ENCODE results near the gene PPIL3. TPM values are rescaled to one million over a fixed set of nuclear protein-coding genes. Genes with fewer than 3 reads are reported as not detected.

Gene PPIL3
- total RNA-seq, 1 donor from 2014 or later: 36.3 TPM

DNA sequence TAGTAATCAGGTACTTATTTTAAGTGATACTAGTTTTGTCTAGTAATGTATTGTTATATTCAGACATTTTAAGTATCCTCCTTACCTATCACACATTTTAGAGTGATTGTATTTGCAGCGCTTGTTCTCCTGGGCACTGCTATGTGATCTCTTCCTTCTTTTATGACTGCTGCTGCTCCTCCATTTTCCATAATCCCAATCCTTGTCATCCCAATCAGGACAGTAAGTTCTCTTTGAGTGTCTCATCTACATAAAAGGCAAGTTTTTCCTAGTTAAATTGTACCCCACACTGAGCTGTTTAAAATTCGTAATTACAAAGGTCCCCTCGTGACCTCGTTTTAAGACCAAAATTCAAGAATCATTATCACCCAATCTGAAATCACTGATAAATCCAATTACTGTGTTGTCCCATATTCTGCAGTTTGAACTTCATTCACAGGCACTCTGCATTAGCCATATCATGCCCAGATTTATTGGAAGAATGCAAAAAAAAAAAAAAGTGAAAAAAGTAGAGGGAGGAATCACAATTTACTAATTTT lies 27.2 kb downstream of the PPIL3 start:
- DNase-seq (ENCODE audit: low read depth): no peak

DNA sequence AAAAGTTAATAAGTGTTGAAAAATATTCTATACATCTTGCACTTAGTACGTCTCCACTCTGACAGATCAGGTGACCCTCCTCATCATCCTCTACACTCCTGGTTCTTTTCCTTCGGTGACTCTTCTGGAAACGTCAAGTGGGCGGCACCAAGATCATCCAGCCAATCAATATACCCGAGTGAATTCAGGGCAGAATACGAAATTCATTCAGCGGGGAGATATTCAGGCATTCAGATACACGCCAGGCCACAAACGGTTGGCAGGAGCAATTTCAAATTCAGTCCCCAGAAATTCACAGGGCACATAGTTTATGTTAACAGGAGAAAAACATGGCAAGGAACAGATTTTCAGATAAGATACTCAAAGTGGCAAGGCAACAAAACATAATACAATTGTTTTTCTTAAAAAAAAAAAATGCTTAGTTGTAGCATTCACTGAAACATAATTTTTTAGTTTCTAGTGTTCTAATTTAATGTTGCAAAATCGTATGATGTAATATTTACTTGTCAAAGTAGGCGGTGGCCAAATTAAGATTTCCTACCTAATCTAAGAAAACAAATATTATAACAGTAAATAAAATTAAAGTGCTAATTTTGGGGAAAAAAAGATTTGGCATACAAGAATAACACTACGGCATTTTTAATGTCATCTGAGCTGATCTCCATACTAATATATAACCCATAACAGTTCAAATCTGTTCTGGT lies 28.6 kb downstream of the PPIL3 start:
- no peak for DNase-seq (ENCODE audit: low read depth)

DNA sequence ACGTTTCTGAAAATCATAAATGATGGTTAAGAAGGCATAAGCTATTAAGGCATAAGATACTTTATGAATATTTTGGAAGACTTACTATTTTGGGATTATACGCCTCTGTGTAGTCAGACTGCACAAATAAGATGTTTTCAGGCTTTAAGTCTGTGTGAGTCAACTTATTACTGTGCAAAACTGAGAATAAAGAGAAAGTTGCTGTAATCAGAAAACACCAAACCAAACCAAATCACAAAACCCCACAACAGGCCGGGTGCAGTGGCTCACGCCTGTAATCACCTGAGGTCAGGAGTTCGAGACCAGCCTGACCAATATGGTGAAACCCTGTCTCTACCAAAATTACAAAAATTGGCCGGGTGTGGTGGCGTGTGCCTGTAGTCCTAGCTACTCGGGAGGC lies 32.1 kb downstream of the PPIL3 start:
- no peak for DNase-seq (ENCODE audit: low read depth)

DNA sequence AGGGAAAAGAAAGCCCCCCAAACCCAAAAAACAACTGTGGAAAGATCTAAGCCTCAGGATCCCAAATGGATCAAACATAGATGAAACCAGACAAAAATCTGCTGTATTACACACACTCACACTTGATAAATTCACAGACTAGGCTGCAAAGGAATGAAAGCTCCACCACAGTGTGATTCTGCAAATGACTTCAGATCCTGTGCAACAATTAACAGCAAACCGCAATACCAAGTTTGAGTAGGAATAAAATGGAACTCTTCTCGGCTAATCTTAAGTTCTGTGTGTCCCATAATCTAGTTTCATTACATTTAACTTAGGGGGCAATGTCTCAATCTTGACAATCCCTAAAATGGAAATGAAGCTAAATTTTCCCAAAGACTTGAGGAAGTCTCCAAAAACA lies 36.3 kb downstream of the PPIL3 start:
- no peak for DNase-seq (ENCODE audit: low read depth)

DNA sequence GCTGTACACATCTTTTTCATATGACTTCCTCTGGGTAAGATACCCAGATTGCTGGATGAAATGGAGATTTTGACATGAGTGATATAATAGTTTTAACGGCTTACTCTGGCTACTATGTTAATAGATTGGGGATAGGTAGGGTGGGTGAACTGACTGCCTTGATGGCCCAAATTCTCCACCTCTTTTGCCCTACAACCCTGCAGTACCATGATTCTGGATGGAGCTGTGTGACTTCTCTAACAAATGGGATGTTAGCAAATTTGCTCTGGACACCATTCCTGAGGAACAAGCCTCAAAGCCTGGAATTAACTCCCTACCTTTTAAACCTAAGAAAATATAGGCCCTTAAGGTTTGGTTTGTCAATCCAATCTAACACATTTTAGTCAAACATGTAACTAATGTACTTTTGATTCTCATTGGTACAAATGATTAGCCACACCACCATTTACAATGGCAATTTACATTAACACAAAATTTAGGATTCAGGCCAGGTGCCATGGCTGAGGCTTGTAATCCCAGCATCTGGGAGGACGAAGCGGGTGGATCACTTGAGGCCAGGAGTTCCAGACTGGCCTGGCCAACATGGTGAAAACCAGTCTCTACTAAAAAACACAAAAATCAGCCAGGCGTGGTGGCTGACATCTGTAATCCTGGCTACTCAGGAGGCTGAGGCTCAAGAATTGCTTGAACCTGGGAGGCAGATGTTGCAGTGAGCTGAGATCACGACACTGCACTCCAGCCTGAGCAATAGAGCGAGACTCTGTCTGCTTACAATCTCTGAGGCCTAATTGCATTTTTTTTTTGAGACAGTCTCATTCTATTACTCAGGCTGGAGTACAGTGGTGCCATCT lies 37.3 kb downstream of the PPIL3 start:
- DNase-seq (ENCODE audit: low read depth): no peak

DNA sequence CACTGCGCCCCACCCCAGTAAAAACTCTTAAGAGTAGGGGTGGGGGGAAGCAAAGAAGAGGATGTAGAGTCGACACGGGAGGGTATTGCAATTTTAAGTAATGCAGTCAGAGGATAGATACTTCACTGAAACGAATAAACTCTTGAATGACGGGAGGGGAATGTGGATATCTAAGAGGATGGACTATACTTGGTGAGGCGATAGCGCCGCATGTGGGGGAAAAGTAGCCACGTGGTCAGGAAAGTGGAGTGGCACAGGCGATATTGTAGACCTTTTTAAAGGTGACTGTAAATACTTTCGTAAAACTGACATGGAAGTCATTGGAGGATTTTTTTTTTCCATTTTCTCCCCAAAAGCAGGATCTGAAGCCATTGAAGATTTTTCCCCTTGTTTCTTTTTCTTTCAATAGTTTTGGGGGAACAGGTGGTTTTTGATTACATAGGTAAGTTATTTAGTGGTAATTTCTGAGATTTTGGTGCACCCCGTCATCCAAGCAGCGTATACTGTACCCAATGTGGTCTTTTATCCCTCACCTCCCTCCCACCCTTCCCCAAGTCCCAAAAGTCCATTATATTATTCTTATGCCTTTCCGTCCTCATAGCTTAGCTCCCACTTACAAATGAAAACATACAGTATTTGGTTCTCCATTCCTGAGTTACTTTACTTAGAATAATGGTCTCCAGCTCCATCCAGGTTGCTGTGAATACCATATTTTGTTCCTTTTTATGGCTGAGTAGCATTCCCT lies 38.2 kb downstream of the PPIL3 start:
- DNase-seq (ENCODE audit: low read depth): no peak

DNA sequence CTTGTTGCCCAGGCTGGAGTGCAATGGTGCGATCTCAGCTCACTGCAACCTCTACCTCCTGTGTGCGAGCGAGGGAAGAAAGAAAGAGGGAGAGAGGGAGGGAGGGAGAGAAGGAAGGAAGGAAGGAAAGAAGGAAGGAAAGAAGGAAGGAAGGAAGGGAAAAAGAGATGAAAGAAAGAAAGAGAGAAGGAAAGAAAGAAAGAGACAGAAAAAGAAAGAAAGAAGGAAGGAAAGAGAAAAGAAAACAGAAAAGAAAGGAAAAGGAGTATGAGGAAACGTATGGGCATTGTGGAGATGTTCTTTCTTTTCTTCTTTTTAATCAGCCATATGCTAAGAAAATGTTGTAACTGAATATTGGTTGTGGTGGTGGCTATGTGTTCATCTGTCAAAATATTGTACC lies 40.9 kb downstream of the PPIL3 start:
- no peak for DNase-seq (ENCODE audit: low read depth)

DNA sequence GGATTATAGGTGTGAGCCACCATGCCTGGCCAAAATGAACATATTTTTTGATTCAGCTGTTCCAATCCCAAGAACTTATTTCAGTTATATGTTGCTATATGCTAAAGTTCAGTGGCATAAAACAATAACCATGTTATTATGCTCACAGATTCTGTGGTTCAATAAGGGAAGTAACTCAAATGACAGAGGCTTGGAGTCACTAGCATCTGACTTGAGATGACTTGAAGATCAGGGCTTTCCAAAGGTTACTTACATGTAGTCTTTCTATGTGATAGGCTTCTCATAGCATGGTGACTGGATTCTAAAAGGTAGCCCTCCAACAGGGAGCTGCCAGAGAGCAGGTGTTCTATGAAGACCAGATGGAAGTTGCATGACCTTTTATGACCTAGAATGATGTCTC lies 41.6 kb downstream of the PPIL3 start:
- no peak for DNase-seq (ENCODE audit: low read depth)

DNA sequence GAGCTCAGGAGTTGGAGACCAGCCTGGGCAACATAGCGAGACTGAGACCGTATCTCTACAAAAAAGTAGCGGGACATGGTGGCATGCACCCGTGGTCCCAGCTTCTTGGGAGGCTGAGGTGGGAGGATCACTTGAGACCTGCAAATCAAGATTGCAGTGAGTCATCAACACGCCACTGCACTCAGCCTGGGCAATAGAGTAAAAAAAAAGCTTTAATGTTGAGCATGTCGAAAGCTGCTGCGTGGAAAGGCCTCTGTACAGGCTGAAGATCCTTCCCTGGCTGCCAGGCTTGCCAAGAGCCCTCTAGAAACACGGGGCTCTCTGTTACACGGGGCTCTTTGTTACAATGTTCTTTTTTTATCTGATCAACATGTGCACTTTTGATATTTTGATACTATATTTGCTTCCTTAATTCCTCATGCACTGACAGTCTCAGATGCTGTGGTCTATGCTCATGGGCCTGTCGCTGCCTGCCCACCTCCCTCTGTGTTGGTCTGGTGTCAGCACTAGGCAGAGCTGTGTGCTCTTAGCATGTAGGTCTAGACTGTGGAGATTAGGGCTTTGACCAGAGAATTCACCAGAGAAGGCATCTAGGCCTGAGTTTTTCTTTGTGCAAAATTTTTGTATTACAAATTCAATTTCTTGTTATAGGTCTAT lies 43.1 kb downstream of the PPIL3 start:
- no peak for DNase-seq (ENCODE audit: low read depth)

DNA sequence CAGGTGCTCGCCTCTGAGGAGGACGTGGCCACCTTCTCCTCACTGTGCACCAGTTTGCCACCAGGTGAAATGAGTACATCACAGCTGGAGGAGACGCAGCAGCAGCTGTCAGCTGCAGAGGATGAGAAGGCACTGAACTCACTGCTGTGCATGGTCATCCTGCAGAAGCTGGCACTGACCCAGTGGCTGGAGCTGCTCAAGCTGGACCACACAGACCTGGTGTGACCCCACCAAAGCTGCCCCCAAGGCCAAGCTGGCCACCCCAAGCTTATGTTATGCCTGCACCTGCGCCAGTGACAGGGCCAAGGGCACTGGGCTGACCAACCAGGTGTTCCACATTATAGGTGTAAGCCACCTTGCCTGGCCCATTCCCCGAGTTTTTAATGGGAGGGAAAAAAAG lies 43.7 kb downstream of the PPIL3 start:
- no peak for DNase-seq (ENCODE audit: low read depth)

DNA sequence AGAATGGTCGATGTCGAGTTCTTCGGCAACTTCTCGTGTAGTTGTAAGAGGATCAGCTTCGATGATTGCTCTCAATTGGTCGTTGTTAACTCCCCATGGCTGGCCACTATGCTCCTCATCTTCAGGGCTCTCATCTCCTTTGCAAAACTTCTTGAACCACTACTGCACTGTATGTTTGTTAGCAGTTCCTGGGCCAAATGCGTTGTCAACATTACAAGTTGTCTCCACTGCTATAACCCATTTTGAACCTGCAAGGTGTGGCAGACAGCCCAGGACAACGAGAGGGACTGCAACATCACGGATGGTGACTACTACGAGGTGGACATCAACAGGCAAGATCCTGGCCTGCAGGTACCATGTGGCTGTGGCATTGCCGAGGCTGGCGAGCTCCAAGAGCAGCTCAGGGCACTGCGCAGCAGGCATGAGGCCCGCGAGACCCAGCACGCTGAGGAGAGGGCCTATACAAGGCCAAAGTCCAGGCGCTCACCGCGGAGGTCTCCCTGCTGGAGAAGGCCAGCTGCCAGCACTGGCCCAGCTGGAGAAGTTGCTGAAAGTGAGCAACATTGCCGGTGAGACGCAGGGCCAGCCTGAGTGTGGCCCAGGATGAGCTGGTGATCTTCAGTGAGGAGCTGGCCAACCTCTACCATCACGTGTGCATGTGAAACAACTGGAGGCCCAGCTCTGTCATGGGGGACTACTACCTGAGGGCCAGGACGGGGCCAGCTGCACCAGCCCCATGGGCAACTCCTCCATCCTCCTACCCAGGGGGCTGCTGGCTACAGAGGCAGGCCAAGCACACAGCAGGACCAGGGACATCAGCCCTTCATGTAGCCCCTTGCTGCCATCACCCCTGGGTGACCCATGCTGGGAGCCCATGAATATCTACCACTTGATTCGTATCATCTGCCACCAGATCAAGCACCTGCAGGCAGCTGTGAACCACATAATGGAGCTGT lies 44.6 kb downstream of the PPIL3 start:
- no peak for DNase-seq (ENCODE audit: low read depth)

DNA sequence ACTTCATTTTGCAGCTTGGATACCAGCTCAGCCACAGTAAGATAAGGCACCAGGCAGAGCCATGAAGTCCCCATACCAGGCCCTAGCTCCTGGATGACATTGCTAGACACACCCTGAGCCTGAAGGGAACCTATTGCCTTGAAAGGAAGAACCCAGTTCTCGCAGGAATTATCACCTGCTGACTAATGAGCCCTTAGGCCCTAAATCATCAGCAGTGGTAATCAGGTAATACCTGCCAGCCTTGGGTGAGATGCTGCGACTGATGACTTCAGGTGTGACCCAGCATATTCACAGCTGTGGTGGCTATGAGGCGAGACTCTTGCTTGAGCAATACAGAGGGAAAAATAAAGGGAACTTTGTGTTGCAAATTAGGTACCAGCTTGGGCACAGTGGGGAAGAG lies 49.4 kb downstream of the PPIL3 start:
- no peak for DNase-seq (ENCODE audit: low read depth)

DNA sequence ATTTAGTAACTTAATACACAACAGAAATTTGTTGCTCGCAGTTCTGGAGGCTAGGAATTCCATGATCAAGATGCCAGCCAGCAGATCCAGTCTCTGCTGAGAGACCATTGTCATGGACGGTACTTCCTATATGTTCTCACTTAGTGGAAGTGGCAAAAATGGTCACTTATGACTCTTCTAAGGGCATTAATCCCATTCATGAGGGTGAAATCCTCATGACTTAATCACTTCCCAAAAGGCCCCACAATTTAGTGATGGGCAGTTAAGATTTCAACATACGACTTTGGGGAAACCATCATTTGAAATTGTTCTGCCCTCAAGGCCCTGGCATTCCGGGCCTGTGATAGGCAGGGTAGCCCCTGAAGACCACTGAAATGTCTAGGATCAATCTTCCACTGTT lies 54.2 kb downstream of the PPIL3 start:
- DNase-seq (ENCODE audit: low read depth): no peak

DNA sequence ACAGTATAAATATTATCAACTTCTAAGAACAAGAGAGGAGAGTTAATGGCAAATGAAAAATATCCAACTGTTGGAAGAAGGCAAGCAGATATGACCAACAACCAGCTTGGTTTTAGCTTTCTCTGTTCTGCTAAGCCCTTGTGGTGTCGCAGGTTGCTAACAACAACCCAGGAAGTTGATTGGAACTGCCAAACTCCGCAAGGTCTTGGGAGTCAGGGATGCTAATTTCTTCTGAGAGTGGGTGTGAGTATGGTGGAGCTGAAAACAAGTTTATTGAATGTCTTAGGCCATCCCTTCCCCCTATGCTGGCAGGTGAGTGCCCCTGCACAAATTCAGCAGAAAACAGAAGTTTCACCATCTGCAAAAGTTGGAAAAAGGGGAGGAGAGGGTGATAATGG lies 59.6 kb downstream of the PPIL3 start:
- no peak for DNase-seq (ENCODE audit: low read depth)

DNA sequence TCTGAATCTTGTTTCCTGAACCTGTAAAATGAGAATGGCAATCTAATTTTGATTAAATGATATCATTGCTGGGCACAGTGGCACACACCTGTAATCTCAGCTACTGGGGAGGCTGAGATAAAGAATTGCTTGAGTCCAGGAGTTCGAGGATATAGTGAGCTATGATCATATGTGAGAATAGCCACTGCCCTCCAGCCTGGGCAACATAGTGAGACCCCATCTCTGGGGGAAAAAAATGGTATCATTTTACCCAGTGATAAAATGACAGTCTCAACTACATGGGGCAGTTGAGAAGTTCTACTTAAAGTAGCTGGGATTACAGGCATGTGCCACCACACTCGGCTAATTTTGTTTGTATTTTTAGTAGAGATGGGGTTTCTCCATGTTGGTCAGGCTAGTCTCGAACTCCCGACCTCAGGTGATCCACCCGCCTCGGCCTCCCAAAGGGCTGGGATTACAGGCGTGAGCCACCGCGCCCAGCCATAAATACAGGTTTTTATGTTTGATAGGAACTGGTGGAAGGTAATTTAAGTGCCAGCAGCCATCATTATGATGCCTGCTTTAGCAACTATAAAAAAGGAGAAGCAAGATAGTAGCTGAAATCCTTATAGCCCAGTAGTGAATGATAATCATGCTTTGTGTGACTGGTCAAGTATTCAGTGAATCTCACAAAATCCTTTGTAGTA lies 60.2 kb downstream of the PPIL3 start:
- no peak for DNase-seq (ENCODE audit: low read depth)

DNA sequence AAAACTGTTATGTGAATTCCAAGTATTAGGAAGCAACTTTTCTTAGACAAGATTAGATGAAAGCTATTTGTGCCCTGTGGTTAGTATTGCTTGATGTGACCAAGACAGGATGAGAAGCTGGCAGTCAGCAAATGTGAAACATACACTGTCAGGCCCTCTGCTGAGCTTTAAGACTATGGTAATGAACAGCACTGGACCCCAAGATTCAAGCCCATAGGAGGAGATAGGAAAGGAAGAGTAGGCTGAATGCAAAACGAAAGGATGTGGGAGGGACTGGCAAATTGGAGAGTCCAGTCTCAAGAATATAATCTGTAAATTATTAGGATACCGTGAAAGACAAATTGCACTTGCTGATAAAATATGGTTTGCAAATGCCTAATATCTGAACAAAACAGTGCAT lies 60.8 kb downstream of the PPIL3 start:
- DNase-seq (ENCODE audit: low read depth): no peak

DNA sequence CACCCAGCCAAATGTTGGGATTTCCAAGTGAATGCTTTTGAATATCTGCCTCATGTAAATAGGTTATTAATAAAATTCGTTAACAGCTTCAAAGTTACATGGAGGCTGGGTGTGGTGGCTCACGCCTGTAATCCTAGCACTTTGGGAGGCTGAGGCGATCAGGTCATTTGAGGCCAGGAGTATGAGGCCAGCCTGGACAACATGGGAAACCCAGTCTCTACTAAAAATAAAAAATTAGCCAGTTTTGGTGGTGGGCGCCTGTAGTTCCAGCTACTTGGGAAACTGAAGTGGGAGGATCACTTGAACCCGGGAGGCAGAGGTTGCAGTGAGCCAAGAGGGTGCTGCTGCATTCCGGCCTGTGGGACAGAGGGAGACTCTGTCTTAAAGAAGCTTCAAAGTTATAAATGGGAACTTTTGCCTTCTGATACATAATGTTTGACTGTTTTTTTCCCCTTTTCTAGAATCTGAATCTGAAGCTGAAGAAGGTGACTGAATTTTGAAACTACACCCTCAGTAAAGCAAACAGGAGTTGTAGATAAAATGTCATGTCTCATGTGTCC lies 67.1 kb downstream of the PPIL3 start:
- DNase-seq (ENCODE audit: low read depth): no peak
